SJSA1 (cell line): Measurements from ENCODE around the gene LRRC56. TPM values are rescaled to one million over a fixed set of nuclear protein-coding genes. Genes with fewer than 3 reads are reported as not detected.

ENCODE experiments used
- DNase-seq, 2 experiments: peaks; one replicate each; pipeline ENCODE4 v3.0.0-alpha.2; 2015 to 2020; ENCODE audit warnings: low spot score in 2 of 2, low read depth in 1 of 2
- H3K27ac ChIP-seq: fragments of 250-450 bp; sonication (Bioruptor Pico); 2 replicates; pipeline ENCODE4 v1.5.1; 2020; ENCODE audit warnings: mild to moderate bottlenecking, moderate library complexity
- H3K27me3 ChIP-seq: fragments of 250-450 bp; sonication (Bioruptor Pico); replicated peaks from 2 replicates; pipeline ENCODE4 v1.5.1; 2020; ENCODE audit warnings: mild to moderate bottlenecking, moderate library complexity
- H3K36me3 ChIP-seq: fragments of 250-450 bp; sonication (Bioruptor Pico); 2 replicates; pipeline ENCODE4 v1.5.1; 2020; ENCODE audit warnings: mild to moderate bottlenecking
- H3K4me1 ChIP-seq: fragments of 250-450 bp; sonication (Bioruptor Pico); replicated peaks from 2 replicates; pipeline ENCODE4 v1.6.1; 2021; ENCODE audit warnings: mild to moderate bottlenecking
- H3K4me3 ChIP-seq: fragments of 250-450 bp; sonication (Bioruptor Pico); 2 replicates; pipeline ENCODE4 v1.5.1; 2020; ENCODE audit warnings: mild to moderate bottlenecking
- H3K9me3 ChIP-seq: fragments of 250-450 bp; sonication (Bioruptor Pico); replicated peaks from 2 replicates; pipeline ENCODE4 v1.5.1; 2020; ENCODE audit warnings: mild to moderate bottlenecking
- total RNA-seq: library from RNA; depleted of rRNA; stranded (reverse); fragments of >200 nt; shearing (Covaris generic); gene quantifications from 2 replicates; pipeline ENCODE4 v1.2.3, GENCODE V29; 2014

Gene LRRC56
- total RNA-seq, 1 experiment from 2014 or later = 0.05 TPM

DNA sequence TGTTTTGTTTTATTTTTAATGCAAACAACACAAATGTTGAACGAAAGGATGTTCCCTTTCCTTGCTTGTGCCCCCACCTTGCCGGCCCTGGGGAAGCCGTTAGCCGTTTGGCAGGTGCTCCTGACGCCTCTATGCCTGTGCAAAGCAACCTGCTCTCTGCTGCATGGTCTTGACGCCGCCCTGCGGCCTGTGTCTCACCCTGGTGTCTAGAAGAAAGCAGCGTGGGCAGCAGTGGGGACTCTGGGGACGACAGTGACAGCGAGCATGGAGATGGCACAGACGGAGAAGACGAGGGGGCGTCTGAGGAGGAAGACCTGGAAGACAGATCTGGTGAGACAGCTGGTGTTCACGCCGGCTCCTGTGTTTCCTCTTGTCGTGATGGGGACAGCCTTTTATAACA, 44.4 kb downstream of the LRRC56 start:
- H3K27ac ChIP-seq = no peak overlapping the region
- no peak overlapping the region for H3K4me3 ChIP-seq
- peaks cover 7% of the 10 kb centered on the region; the same call in 1 of the 2 replicates for H3K4me1 ChIP-seq
- no peak for DNase-seq
- H3K9me3 ChIP-seq = no peaks in the 10 kb centered on the region
- peaks cover 8% of the 10 kb centered on the region for H3K36me3 ChIP-seq
- H3K27me3 ChIP-seq = no peaks in the 10 kb centered on the region

DNA sequence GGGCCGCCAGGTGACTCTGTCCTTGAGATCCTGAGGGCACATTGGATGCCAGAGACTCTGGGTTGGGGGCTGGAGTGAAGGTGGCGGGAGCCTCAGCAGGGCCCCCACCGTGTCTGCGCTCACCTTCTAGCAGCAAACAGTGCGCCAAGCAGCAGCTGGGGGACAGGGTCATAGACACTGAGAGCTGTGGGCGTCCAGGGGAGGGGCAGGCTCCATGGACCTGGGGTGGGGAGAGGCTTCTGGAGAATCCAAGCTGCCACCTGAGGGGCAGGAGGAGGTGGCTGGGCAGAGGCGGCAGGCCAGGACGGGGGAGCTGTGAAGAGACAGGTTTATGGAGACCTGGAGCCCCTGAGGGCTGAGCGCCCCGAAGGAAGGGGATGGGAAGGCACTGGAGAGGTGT, 47.0 kb downstream of the LRRC56 start:
- H3K27me3 ChIP-seq = no peaks in the 10 kb centered on the region
- H3K27ac ChIP-seq = no peak overlapping the region
- peaks cover 24% of the 10 kb centered on the region for H3K36me3 ChIP-seq
- H3K9me3 ChIP-seq = no peaks in the 10 kb centered on the region
- no peaks in the 10 kb centered on the region for H3K4me1 ChIP-seq
- H3K4me3 ChIP-seq = no peak overlapping the region
- no peak for DNase-seq

DNA sequence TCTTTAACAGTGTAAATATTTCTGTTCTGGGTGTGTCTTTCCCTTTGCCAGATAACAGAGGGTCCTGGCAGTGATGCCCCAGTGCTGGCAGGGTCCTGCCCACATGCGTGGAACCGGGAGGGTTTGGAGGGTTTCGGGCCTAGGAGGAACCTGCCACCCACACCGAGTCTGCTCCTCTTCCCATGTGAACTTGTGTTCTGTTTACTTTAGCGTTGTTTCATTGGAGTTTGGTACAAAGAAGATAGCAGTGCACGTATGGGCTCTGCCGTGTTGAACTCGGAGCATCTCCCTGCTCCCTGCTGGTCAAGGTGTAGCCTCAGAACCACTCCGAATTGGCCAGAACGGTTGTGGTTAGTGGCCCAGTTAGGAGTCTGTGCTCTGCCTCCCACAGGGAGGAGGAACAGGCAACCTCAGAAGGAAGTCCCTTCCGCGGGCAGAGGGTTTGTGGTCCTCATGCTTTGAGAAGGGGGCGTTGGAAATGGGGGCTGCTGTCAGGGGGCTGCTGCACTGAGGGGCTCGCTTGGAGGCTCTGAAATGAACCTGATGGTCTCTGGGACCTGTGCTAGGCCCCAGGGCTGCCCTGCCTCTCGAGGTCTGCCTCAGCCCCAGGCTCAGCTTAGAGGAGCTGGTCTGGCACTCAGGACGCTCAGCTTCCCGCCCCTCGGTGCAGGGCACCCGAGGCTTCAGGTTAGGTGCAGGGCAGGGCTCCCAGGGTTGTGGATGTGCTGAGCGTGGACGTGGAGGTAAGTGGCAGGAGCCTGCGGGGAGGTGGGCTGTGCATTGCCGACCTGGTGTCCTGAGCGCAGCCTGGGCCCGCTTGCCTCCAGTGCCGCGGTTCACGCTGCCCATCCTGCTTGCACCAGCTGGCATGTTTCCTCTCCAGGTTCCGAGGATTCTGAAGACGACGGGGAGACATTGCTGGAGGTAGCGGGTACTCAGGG, 49.3 kb downstream of the LRRC56 start:
- Histone ChIP-seq H3K4me1 (no peaks in the 10 kb centered on the region), H3K27me3 (no peaks in the 10 kb centered on the region), H3K36me3 (peaks cover 24% of the 10 kb centered on the region), H3K9me3 (no peaks in the 10 kb centered on the region), H3K27ac (no peak overlapping the region), H3K4me3 (no peak overlapping the region)
- no peak for DNase-seq

DNA sequence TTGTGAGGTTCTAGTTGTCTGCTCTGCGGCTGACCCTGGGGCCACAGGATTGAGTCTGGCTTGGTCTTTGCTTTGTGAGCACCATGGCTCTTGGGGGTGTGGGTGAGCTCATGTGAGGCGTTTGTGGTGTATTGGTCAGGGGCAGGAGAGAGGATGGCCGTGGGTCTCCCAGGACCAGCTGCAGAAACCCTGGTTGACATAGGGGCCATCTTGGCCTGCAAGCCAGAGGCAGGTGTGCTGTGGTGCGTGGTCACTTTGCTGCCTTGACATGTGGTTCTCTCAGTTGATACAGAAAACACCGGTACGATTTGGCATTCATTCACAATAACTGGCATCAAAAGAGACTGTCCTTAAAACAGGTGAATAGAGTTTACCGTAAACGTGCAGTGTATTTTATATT, 50.2 kb downstream of the LRRC56 start:
- no peaks in the 10 kb centered on the region for H3K9me3 ChIP-seq
- H3K27ac ChIP-seq = no peak overlapping the region
- DNase-seq = no peak
- no peaks in the 10 kb centered on the region for H3K27me3 ChIP-seq
- peaks cover 27% of the 10 kb centered on the region for H3K36me3 ChIP-seq
- no peak overlapping the region for H3K4me3 ChIP-seq
- no peaks in the 10 kb centered on the region for H3K4me1 ChIP-seq

DNA sequence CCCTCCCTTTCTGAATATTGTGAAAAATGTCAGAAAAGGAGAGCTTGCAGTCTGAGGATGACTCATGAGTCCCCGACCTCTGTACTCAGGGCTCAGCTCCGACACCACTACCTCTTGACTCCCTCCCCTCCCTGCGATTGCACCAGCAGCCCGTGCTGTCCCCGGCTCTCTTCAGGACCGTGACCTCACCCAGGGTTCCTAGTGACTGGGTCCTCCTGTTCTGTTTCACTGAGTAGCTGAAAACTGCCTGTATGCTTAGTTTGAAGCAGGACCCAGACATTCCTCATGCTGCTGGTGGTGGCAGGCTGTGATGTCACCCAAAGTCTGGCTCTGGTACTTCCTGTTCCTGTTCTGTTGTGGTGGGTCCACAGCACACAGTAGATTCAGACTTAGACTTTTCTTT, 50.7 kb downstream of the LRRC56 start:
- peaks cover 29% of the 10 kb centered on the region for H3K36me3 ChIP-seq
- no peak overlapping the region for H3K27ac ChIP-seq
- H3K27me3 ChIP-seq = no peaks in the 10 kb centered on the region
- DNase-seq = no peak
- H3K4me1 ChIP-seq = no peaks in the 10 kb centered on the region
- H3K4me3 ChIP-seq = no peak overlapping the region
- no peaks in the 10 kb centered on the region for H3K9me3 ChIP-seq

DNA sequence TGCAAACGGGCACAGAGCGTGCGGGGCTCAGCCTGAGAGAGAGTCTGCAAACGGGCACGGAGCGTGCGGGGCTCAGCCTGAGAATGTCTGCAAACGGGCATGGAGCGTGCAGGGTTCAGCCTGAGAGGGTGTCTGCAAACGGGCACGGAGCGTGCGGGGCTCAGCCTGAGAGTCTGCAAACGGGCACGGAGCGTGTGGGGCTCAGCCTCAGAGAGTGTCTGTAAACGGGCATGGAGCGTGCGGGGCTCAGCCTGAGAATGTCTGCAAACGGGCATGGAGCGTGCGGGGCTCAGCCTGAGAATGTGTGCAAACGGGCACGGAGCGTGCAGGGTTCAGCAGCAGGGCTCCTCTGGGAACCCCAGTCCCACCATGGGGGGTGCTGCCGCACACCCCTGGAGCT, 52.5 kb downstream of the LRRC56 start:
- DNase-seq = no peak
- Histone ChIP-seq H3K9me3 (no peaks in the 10 kb centered on the region), H3K27ac (no peak overlapping the region), H3K36me3 (peaks cover 31% of the 10 kb centered on the region), H3K4me3 (no peak overlapping the region), H3K4me1 (no peaks in the 10 kb centered on the region), H3K27me3 (no peaks in the 10 kb centered on the region)

DNA sequence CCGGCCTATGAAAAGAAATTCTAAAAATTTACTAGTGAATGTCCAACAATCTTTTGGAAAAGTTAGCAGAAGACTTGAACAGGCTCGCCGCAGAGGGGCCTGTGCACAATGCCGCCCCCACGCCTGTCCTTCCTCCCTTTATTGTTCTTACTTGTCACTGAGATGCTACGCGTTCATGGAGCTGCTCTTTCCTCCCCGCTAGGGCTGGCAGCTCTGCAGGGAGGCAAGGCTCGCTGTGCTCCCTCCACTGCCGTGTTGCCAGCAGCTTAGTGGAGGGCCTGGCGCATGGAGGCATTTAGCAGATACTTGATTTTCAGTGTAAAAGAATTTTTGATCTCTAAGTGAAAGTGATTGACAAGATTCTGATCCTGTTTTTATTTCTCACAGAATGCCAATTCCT, 53.7 kb downstream of the LRRC56 start:
- Histone ChIP-seq H3K27me3 (no peaks in the 10 kb centered on the region), H3K4me1 (no peaks in the 10 kb centered on the region), H3K27ac (no peak overlapping the region), H3K4me3 (no peak overlapping the region), H3K36me3 (peaks cover 31% of the 10 kb centered on the region), H3K9me3 (no peaks in the 10 kb centered on the region)
- DNase-seq = no peak

DNA sequence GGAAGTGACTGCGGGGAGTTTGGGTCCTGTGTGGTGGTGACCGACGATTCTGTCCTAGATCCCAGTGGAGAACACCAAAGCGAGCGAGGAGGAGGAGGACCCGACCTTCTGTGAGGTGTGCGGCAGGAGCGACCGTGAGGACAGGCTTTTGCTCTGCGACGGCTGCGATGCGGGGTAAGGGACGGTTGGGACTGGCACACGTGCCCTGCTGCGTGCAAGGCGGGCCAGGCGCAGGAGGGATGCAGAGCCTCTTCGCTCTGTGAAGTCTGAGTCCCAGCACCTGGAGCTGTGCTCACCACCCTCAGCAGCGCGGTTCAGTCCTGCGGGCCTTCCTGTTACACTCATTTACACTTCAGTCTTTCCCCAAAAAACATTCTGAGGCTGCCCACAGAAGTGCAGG, 55.2 kb downstream of the LRRC56 start:
- no peak overlapping the region for H3K27ac ChIP-seq
- DNase-seq = no peak
- H3K27me3 ChIP-seq = no peaks in the 10 kb centered on the region
- no peaks in the 10 kb centered on the region for H3K9me3 ChIP-seq
- peaks cover 35% of the 10 kb centered on the region for H3K36me3 ChIP-seq
- H3K4me1 ChIP-seq = no peaks in the 10 kb centered on the region
- H3K4me3 ChIP-seq = no peak overlapping the region

DNA sequence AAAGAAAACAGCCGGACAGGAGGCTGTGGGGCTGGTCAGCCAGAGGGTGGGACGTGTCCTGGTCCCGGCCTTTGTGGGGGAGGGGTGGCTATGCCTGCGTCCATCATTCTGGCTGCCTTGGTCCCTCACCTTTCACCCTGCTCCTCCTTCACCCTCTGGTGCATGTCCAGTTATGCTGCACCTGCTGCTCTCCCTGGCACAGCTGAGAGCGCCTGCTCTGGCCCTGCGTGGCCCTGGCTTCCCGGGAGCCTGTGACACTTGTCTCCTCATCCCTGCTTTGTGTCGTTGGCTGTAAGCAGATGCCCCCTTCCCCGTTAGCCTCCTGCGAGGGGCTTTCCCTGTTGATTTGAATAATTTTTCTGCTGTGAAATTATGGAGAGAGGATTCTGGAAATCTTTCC, 55.6 kb downstream of the LRRC56 start:
- no peaks in the 10 kb centered on the region for H3K9me3 ChIP-seq
- H3K27me3 ChIP-seq = no peaks in the 10 kb centered on the region
- peaks cover 30% of the 10 kb centered on the region for H3K36me3 ChIP-seq
- no peak for DNase-seq
- no peaks in the 10 kb centered on the region for H3K4me1 ChIP-seq
- no peak overlapping the region for H3K4me3 ChIP-seq
- H3K27ac ChIP-seq = no peak overlapping the region

DNA sequence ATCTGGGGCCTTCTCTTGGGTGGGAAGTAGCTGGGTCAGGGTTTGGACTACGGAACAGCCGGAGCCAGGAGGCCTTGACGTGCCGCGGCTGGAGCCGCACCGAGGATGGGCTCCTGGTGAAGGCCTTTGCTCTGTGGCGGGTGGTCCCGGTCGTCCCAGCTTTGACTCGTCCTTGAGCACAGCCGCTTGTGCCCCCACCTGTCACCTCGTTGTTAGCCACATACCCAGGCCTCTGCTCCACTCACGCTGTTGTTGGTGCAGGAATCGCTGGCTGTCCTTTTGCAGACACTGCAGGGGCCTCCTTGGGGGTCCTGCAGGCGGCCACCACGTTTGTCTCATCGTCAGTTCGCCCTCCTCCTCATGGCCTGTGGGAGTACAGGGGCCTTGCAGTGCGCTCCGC, 56.0 kb downstream of the LRRC56 start:
- Histone ChIP-seq H3K4me1 (no peaks in the 10 kb centered on the region), H3K27ac (no peak overlapping the region), H3K36me3 (peaks cover 26% of the 10 kb centered on the region), H3K27me3 (no peaks in the 10 kb centered on the region), H3K4me3 (no peak overlapping the region), H3K9me3 (no peaks in the 10 kb centered on the region)
- no peak for DNase-seq

DNA sequence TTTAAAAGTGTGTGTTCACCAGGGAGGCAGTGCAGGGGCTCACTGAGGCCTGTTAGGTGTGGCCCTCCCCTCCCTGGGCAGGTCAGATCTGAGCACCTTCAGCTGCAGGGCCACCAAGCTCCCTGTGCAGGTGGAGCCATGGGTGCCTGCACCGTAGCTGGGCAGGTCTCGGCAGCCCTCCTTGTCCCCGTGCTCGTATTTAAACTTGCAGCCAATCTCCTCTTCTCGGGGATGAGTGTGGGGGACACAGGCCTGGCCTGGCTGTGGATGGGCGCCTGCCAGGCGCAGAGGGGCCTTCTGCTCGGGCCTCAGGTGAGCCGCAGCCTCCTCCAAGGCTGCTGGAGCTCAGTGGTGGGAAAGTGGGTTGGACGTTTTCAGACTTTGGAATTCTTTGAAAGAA, 58.1 kb downstream of the LRRC56 start:
- DNase-seq = no peak

DNA sequence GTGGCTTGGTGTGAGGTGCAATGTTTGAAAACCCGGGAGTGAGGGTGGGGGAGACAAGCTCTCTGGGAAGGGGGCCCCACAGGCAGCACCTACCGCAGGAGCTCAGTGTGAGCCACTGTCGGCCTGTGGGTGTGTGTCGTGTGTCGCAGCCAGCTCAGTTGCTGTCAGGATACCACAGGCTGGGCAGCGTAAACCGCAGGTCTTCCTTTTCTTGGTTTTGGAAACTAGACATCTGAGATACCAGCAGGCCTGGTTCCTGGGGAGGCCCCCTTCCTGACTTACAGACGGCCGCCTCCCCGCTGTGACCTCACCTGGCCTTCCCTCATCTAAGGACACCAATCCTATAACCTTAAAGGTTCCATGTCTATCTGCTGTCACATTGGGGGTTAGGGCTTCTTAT, 59.0 kb downstream of the LRRC56 start:
- Histone ChIP-seq H3K9me3 (no peaks in the 10 kb centered on the region), H3K27me3 (no peaks in the 10 kb centered on the region), H3K4me1 (no peaks in the 10 kb centered on the region), H3K27ac (no peak overlapping the region), H3K4me3 (no peak overlapping the region), H3K36me3 (peaks cover 28% of the 10 kb centered on the region)
- no peak for DNase-seq

More for the DNA sequence above, 58.1 kb downstream of the LRRC56 start:
- Histone ChIP-seq H3K36me3 (peaks cover 28% of the 10 kb centered on the region), H3K27ac (no peak overlapping the region), H3K4me1 (no peaks in the 10 kb centered on the region), H3K9me3 (no peaks in the 10 kb centered on the region), H3K27me3 (no peaks in the 10 kb centered on the region), H3K4me3 (no peak overlapping the region)

DNA sequence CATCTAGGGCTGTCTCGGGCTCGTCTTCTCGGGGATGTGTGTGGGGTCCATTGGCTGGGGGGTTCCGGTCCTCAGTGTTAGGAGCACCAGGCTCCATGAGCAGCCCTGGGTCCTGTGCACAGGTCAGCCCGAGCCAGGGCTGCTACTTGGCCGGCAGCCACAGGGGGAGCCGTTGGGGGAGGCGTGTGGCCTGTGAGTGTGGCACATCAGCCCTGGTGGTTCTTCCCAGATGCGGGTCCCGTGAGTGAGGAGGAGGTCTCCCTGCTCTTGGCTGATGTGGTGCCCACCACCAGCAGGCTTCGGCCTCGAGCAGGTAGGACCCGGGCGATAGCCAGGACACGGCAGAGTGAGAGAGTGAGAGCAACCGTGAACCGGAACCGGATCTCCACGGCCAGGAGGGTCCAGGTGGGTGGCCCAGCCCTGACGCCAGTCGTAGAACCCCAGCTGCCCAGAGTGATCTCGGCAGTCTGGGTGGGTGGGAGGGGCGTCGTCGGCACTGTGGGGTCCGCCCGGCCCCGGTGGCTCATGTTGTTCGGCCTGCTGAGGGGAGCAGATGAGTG, 59.9 kb downstream of the LRRC56 start:
- no peak for DNase-seq

DNA sequence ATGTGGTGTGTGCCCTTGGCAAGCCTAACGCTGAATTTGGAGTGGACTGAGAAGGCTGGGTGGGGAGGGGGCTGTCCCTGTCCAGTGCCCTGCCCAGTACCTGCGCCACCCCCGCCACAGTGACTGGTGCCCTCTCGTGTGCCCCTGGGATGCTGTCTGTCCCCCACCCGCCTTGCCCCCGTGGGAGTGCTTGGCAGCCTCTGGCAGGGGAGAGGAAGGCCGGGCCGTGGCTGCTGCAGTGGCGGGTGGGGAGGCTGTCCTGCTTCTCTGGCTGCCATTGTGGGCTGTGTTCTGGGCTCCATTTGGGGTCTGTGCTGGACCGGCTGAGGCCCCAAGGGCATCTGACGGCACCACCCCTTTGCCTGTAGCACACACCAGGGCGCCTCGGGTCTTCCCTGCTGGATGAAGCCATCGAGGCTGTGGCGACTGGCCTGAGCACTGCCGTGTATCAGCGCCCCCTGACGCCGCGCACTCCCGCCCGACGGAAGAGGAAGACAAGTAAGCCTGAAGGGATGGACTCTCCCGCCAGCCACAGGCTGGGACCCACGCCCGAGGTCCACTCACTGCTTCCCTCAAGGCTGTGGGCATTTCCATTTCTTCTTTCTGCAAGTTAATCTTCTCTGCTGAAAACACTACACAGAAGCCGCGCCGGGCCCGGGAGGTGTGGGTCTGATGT, 60.8 kb downstream of the LRRC56 start:
- DNase-seq = no peak
- peaks cover 31% of the 10 kb centered on the region for H3K36me3 ChIP-seq
- H3K27ac ChIP-seq = no peak overlapping the region
- H3K4me3 ChIP-seq = no peak overlapping the region
- H3K27me3 ChIP-seq = no peaks in the 10 kb centered on the region
- no peaks in the 10 kb centered on the region for H3K9me3 ChIP-seq
- no peaks in the 10 kb centered on the region for H3K4me1 ChIP-seq

More for the DNA sequence above, 59.9 kb downstream of the LRRC56 start:
- H3K36me3 ChIP-seq = peaks cover 36% of the 10 kb centered on the region
- no peaks in the 10 kb centered on the region for H3K27me3 ChIP-seq
- H3K27ac ChIP-seq = no peak overlapping the region
- H3K9me3 ChIP-seq = no peaks in the 10 kb centered on the region
- no peaks in the 10 kb centered on the region for H3K4me1 ChIP-seq
- H3K4me3 ChIP-seq = no peak overlapping the region
